Raji (cell line): ENCODE measurements around the gene TGM2.

Source experiments
- POLR2A ChIP-seq: IDR thresholded peaks from 2 replicates; pipeline ENCODE4 v1.6.1; 2011; ENCODE audit warnings: low read depth, low read length, control low read depth; ENCODE audit not compliant: insufficient read depth

Gene TGM2

GRCh38 chr20:38108438-38108985, 56.6 kb downstream of the TGM2 start:
- TF ChIP-seq POLR2A = no peak

GRCh38 chr20:38106461-38106860, 58.6 kb downstream of the TGM2 start:
- TF ChIP-seq POLR2A = no peak

GRCh38 chr20:38104285-38104684, 60.8 kb downstream of the TGM2 start:
- no peak for TF ChIP-seq POLR2A

GRCh38 chr20:38098952-38099351, 66.1 kb downstream of the TGM2 start:
- no peak for TF ChIP-seq POLR2A

- 0 out of 2 replicates have a peak, but pooled peaks have one; percentile 7 for TF ChIP-seq POLR2A
These were observed 69.9 kb downstream of the TGM2 start for GRCh38 chr20:38095017-38095686.

GRCh38 chr20:38094373-38094891, 70.6 kb downstream of the TGM2 start:
- 0 out of 2 replicates have a peak, but pooled peaks have one; percentile 8 for TF ChIP-seq POLR2A

- no peak for TF ChIP-seq POLR2A
These were observed 71.4 kb downstream of the TGM2 start for GRCh38 chr20:38093641-38094077.

- TF ChIP-seq POLR2A = no peak
These were observed 72.2 kb downstream of the TGM2 start for GRCh38 chr20:38092915-38093314.

GRCh38 chr20:38092260-38092857, 72.7 kb downstream of the TGM2 start:
- TF ChIP-seq POLR2A = no peak

GRCh38 chr20:38091441-38092216, 73.4 kb downstream of the TGM2 start:
- peak; percentile 17; the same call in 1 of the 2 replicates for TF ChIP-seq POLR2A

GRCh38 chr20:38090061-38090460, 75.0 kb downstream of the TGM2 start:
- TF ChIP-seq POLR2A = no peak

GRCh38 chr20:38089500-38089899, 75.6 kb downstream of the TGM2 start:
- no peak for TF ChIP-seq POLR2A

- no peak for TF ChIP-seq POLR2A
These were observed 80.0 kb downstream of the TGM2 start for GRCh38 chr20:38085026-38085425.

- TF ChIP-seq POLR2A = no peak
These were observed 80.6 kb downstream of the TGM2 start for GRCh38 chr20:38084425-38084951.
